Measurements from ENCODE around the gene ACTR10. TPM values are rescaled to one million over a fixed set of nuclear protein-coding genes. Genes with fewer than 3 reads are reported as not detected.
A peak's percentile ranks its signal among the peaks of the same experiment; 100 is the strongest.

Gene ACTR10
- total RNA-seq (2021; ENCODE audit: unreplicated experiment) (39.6 TPM), Bru-seq, nascent RNA (percentile 72 among the genes with signal in this experiment), BruChase-seq, experiment 1, labeled RNA remaining after a 6-hour chase (percentile 70 among the genes with signal in this experiment), BruChase-seq, experiment 2, labeled RNA remaining after a 2-hour chase (percentile 72 among the genes with signal in this experiment)
- 13.0 and 18.5 TPM in 2 replicates for polyA plus RNA-seq (2012)
- long read RNA-seq, transcript ACTR10-201 (13 exons, 2,419 nt): major isoform, 74 of 82 reads
- long read RNA-seq, partial matches to known transcripts: 4 of 82 reads
- long read RNA-seq, other reads (novel, unspliced or antisense): 3 of 82 reads

DNA sequence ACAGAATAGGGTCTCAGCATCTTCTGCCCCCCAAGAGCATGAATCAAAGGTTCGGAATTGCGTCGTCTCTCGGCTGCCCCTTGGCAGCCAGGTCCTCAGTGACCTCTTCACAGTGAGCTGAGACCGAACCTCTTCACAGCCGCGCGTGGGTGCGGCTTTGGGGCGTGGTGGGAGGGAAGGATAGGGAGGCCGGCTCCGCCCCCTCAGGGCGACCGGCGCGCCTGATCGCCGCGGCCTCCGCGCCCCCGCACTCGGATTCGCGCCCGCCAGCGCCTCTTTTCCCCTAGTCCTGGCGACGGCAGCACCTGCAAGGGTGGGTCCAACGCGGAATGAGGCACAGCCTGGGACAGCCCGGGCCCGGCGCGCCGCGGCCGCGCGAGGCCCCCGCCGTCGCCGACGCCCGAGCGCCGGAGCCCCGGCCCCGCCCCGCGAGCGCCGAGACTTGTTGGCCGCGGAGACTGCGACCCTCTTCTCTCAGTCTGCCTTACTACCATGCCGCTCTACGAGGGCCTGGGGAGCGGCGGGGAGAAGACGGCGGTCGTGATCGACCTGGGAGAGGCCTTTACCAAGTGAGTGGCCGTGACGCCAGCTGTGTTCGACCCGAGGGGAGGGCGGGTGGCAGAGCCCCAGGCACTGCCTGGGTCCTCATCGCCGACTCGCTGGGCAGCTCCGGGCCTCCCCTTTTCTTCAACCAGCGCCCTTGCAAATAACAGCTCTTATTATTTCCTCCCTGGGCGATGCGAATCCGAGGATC is at the start of gene ACTR10:
Gene ACTR10, plus strand, starts transcription at position 424 of the 754 bp plus-strand sequence. Its CDS starts 69 bp downstream, at position 493.
- ChIA-PET RAD21 (ENCODE audit: low non-redundant PET in 1 of 2, low total read pairs in 2 of 2, uncharacterized antibody in 2 of 2, unreplicated experiment in 2 of 2) (no interaction called here), CTCF (no interaction called here), POLR2A (interaction anchor here (1.5 kb wide), 1 partner anchor 98 kb away, joined by 3 read pairs; the partner anchor contains the start of gene ARID4A)
- Histone ChIP-seq H3K36me3 (ENCODE audit: control insufficient read depth in 1 of 2, insufficient read depth in 2 of 2, low read length in 2 of 2) (peaks cover 3 to 6% of the 10 kb centered on the region in 2 experiments; a peak in 2 of 4 replicates), H3K9ac (ENCODE audit: low read length) (peak within 1 kb of the TSS; percentile 74), H3K27ac (ENCODE audit: low read depth, low read length) (peak within 1 kb of the TSS; percentile 63), H3K79me2 (ENCODE audit: insufficient read depth, low read length) (peaks cover 22% of the 10 kb centered on the region), H3K4me1 (ENCODE audit: control insufficient read depth in 1 of 2, insufficient read depth in 2 of 2, low read length in 2 of 2) (peaks cover 13 to 17% of the 10 kb centered on the region in 2 experiments; a peak in 3 of 4 replicates), H3K4me3 (replicated peaks in 1 of 2; ENCODE audit: low read depth in 1 of 2, low read length in 2 of 2) (peak within 1 kb of the TSS; percentile 96 to 99), H2AFZ (ENCODE audit: low read depth, low read length, poor library complexity, severe bottlenecking) (peak within 1 kb of the TSS; percentile 80), H3K9me2 (ENCODE audit: insufficient read depth) (no peaks in the 10 kb centered on the region), H3K4me2 (ENCODE audit: low read length) (peak within 1 kb of the TSS; percentile 92), H3K27me3 (ENCODE audit: insufficient read depth, low read length) (no peaks in the 10 kb centered on the region), H3K9me3 (ENCODE audit: control insufficient read depth in 1 of 2, insufficient read depth in 1 of 2, low read depth in 1 of 2, low read length in 2 of 2) (no peaks in the 10 kb centered on the region), H4K20me1 (ENCODE audit: insufficient read depth) (no peaks in the 10 kb centered on the region)
- DNase-seq (ENCODE audit: low read depth, low spot score): peak; percentile 68
- no TSS peak for BruUV-seq (replicated peaks)
- intact Hi-C loops (cut with micrococcal nuclease): loop anchor here (2.0 kb wide), 1 partner anchor 45 kb away; the partner anchor contains the start of gene PSMA3
- ATAC-seq: peak; percentile 96
- TF ChIP-seq JUND (IDR thresholded peaks at IDR 0.05): 0 out of 2 replicates have a peak, but pooled peaks have one; percentile 15
- TF ChIP-seq EZH2phosphoT487 (IDR thresholded peaks at IDR 0.05; ENCODE audit: borderline replicate concordance): no peak
- TF ChIP-seq, protein P1, sequence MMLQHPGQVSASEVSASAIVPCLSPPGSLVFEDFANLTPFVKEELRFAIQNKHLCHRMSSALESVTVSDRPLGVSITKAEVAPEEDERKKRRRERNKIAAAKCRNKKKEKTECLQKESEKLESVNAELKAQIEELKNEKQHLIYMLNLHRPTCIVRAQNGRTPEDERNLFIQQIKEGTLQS (IDR thresholded peaks at IDR 0.05): no peak
- TF ChIP-seq EGR1 (IDR thresholded peaks at IDR 0.05; ENCODE audit: low read depth): peak; percentile 98
- TF ChIP-seq, protein P2, sequence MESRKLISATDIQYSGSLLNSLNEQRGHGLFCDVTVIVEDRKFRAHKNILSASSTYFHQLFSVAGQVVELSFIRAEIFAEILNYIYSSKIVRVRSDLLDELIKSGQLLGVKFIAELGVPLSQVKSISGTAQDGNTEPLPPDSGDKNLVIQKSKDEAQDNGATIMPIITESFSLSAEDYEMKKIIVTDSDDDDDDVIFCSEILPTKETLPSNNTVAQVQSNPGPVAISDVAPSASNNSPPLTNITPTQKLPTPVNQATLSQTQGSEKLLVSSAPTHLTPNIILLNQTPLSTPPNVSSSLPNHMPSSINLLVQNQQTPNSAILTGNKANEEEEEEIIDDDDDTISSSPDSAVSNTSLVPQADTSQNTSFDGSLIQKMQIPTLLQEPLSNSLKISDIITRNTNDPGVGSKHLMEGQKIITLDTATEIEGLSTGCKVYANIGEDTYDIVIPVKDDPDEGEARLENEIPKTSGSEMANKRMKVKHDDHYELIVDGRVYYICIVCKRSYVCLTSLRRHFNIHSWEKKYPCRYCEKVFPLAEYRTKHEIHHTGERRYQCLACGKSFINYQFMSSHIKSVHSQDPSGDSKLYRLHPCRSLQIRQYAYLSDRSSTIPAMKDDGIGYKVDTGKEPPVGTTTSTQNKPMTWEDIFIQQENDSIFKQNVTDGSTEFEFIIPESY (IDR thresholded peaks at IDR 0.05; ENCODE audit: extremely low read depth, insufficient replicate concordance, low read length): no peak
- no peak for TF ChIP-seq TCF7L2 (IDR thresholded peaks at IDR 0.05; ENCODE audit: borderline replicate concordance, extremely low read depth, insufficient read depth, insufficient read length)
- TF ChIP-seq RAD21 (IDR thresholded peaks at IDR 0.05; ENCODE audit: low read depth): no peak
- no peak for TF ChIP-seq ELF1 (IDR thresholded peaks at IDR 0.05; ENCODE audit: borderline replicate concordance, low read depth)
- peak; percentile 22; the same call in 1 of the 2 replicates for TF ChIP-seq SRF (IDR thresholded peaks at IDR 0.05; ENCODE audit: low read depth)
- TF ChIP-seq, protein P3, sequence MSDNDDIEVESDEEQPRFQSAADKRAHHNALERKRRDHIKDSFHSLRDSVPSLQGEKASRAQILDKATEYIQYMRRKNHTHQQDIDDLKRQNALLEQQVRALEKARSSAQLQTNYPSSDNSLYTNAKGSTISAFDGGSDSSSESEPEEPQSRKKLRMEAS (IDR thresholded peaks at IDR 0.05): peak; percentile 66
- peak; percentile 61 for TF ChIP-seq POLR2A (IDR thresholded peaks at IDR 0.05; ENCODE audit: borderline replicate concordance, extremely low read depth, insufficient read depth, insufficient read length)
- TF ChIP-seq ZNF274 (IDR thresholded peaks at IDR 0.05; ENCODE audit: low read depth, low read length): no peak
- peak; percentile 88 for TF ChIP-seq POLR2AphosphoS5 (IDR thresholded peaks at IDR 0.05; ENCODE audit: low read depth, low read length)
- TF ChIP-seq YY1 (IDR thresholded peaks at IDR 0.05; ENCODE audit: extremely low read depth, insufficient replicate concordance, low read depth, low read length): no peak
- TF ChIP-seq, protein P4, sequence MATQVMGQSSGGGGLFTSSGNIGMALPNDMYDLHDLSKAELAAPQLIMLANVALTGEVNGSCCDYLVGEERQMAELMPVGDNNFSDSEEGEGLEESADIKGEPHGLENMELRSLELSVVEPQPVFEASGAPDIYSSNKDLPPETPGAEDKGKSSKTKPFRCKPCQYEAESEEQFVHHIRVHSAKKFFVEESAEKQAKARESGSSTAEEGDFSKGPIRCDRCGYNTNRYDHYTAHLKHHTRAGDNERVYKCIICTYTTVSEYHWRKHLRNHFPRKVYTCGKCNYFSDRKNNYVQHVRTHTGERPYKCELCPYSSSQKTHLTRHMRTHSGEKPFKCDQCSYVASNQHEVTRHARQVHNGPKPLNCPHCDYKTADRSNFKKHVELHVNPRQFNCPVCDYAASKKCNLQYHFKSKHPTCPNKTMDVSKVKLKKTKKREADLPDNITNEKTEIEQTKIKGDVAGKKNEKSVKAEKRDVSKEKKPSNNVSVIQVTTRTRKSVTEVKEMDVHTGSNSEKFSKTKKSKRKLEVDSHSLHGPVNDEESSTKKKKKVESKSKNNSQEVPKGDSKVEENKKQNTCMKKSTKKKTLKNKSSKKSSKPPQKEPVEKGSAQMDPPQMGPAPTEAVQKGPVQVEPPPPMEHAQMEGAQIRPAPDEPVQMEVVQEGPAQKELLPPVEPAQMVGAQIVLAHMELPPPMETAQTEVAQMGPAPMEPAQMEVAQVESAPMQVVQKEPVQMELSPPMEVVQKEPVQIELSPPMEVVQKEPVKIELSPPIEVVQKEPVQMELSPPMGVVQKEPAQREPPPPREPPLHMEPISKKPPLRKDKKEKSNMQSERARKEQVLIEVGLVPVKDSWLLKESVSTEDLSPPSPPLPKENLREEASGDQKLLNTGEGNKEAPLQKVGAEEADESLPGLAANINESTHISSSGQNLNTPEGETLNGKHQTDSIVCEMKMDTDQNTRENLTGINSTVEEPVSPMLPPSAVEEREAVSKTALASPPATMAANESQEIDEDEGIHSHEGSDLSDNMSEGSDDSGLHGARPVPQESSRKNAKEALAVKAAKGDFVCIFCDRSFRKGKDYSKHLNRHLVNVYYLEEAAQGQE (IDR thresholded peaks at IDR 0.05; ENCODE audit: low read depth): no peak
- TF ChIP-seq ZFX (IDR thresholded peaks at IDR 0.05): peak; percentile 66; the same call in 1 of the 2 replicates
